ENCODE results near the gene PRMT5.

Gene PRMT5

GRCh38 chr14:22875748-22876319 is 53.3 kb downstream of the PRMT5 start:
- no peak for DNase-seq (ENCODE audit: low read depth)

DNA sequence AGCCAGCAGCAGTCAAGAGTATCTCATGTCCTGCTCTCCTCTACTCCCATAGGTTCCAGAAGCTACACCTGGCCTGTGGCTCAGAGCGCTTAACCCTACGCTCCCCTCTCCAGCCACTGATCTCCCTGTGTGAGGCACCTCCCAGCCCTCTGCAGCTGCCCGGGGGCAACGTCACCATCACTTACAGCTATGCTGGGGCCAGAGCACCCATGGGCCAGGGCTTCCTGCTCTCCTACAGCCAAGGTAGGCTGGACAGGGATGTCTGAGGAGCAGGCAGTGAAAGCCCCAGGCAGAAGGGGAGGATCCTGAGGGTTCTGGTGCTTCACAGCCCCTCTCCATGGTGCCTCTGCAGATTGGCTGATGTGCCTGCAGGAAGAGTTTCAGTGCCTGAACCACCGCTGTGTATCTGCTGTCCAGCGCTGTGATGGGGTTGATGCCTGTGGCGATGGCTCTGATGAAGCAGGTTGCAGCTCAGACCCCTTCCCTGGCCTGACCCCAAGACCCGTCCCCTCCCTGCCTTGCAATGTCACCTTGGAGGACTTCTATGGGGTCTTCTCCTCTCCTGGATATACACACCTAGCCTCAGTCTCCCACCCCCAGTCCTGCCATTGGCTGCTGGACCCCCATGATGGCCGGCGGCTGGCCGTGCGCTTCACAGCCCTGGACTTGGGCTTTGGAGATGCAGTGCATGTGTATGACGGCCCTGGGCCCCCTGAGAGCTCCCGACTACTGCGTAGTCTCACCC is 54.0 kb downstream of the PRMT5 start:
- DNase-seq (ENCODE audit: low read depth), result no peak

DNA sequence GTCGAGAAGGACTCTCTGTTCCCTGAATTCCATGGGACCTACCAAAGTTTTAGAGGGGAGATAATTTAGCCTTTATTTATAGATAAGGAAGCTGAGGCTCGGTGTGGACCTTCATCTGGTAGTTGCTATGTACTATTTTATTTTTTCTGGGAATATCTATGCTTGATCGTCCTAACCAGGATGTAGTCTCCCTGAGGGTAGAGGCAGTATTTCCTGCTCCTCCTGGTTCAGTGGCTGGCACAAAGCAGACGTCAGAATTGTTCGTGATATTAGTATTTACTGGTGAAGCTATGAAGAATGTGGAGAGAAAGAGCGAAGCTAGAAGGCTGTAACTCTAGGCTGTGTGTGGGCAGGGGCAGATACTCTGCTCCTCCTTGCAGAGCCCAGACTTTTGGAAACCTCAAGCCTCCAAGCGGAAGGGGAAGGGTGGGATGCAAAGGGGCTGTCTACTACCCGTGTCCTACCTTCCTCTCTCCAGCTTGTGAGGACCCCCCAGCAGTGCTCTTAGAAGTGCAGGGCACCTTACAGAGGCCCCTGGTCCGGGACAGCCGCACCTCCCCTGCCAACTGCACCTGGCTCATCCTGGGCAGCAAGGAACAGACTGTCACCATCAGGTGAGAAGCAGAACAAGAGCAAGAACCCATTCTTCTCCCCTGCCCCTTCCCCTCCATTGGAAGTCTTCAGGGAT is 56.2 kb downstream of the PRMT5 start:
- no peak for DNase-seq (ENCODE audit: low read depth)

DNA sequence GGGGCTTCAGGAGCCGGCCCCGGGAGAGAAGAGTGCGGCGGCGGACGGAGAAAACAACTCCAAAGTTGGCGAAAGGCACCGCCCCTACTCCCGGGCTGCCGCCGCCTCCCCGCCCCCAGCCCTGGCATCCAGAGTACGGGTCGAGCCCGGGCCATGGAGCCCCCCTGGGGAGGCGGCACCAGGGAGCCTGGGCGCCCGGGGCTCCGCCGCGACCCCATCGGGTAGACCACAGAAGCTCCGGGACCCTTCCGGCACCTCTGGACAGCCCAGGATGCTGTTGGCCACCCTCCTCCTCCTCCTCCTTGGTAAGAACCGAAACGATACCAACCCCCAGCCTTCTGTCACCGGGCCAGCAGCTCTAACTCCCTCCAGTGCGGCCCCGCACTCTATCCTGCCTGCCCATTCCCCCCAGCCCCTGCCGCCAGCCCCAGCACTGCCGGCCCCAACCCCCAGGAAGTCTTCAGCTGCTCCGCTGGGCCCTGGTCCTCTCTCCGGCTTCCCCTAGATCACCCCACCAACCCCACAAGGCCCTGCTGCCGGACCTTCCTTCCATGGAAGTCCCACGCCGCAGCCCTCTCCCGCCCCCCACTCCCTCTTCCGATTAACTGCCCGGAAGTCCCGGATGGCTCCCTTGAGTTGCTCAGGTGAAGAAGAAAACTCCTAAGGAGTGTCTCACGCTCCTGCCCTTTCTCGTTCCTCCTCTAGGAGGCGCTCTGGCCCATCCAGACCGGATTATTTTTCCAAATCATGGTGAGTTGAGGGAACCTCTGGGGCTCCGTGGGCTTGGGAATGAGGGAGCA is 56.9 kb downstream of the PRMT5 start:
- peak; percentile 59 for DNase-seq (ENCODE audit: low read depth)

DNA sequence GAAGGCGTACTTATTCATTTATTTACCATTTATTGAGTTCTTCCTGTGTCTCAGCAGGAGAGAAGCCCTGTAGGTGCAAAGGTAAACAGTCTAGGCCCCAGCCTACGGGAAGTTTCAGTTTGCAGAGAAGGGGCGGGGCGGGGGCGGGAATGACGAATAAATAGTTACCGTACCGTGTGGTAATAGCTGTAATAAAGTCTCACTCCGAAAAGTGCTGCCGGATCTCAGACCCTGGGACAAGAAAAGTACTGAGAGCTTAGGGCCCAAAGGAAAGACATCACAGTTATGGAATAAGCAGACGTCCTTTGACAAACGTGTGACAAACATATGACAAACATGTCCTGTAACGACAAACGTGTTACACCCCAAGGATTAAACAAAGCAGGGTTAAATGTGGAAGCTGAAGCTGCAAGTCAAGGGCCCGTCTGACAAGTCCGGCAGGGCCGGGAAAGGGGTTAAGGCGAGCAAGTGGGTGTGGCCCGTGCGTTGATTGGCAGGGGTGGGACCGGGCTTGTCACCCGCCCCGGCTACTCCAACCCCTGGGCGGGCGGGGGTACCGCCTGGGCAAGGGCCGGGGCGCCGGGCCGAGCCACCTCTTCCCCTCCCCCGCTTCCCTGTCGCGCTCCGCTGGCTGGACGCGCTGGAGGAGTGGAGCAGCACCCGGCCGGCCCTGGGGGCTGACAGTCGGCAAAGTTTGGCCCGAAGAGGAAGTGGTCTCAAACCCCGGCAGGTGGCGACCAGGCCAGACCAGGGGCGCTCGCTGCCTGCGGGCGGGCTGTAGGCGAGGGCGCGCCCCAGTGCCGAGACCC is 57.7 kb downstream of the PRMT5 start, which contains the start of gene LRP10:
Gene LRP10 (plus strand): TSS at position 517 of the 809 bp plus-strand sequence. CDS start 564 bp downstream, outside the sequence.
- DNase-seq (ENCODE audit: low read depth), result peak; percentile 59

DNA sequence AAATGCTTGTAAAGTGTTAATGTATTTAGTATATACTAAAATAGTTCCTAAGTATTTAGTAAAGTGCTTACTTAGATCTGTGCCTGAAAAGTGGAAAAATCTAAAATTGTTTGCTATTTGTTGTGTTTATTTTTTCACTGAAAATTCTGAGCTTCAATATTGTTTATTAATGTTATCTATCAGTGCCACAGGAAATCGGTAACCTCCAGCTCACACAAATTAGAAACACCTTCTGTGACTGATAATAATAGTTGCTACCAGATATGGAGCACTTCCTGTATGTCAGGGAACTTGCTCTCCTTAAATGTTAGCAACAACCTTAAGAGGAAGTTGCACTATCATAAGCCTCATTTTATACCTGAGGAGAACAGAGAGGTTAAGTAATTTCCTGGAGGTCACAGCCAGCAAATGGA is 58.4 kb downstream of the PRMT5 start:
- DNase-seq (ENCODE audit: low read depth), result no peak

Measured in T follicular helper cell (primary cell).